NT2/D1 (cell line): ENCODE data around the gene CLDND1.

ENCODE experiments used
- SUZ12 ChIP-seq: IDR thresholded peaks from 2 replicates; pipeline ENCODE4 v1.6.1; 2011; ENCODE audit not compliant: insufficient read length, insufficient read depth; ENCODE audit errors: extremely low read depth
- YY1 ChIP-seq: IDR thresholded peaks from 2 replicates; pipeline ENCODE4 v1.6.1; 2011; ENCODE audit not compliant: insufficient read length, insufficient read depth
- ZNF274 ChIP-seq: IDR thresholded peaks from 2 replicates; pipeline ENCODE4 v1.6.1; 2011; ENCODE audit warnings: mild to moderate bottlenecking, low read depth, low read length

GRCh38 chr3:98483626-98484025 lies 39.1 kb downstream of the CLDND1 start:
- TF ChIP-seq SUZ12 (no peak), YY1 (no peak), ZNF274 (no peak)
